HuH-7.5 (cell line): ENCODE measurements around the gene FHIT.
"Not testable (repeated sequence)": the region's sequence is repeated elsewhere in the genome, so short reads cannot be mapped to it uniquely, and the experiment has no call there.

Source experiments
- DNase-seq: peaks from one replicate; pipeline ENCODE4 v3.0.0; 2011; ENCODE audit warnings: low spot score

The FHIT gene

DNA sequence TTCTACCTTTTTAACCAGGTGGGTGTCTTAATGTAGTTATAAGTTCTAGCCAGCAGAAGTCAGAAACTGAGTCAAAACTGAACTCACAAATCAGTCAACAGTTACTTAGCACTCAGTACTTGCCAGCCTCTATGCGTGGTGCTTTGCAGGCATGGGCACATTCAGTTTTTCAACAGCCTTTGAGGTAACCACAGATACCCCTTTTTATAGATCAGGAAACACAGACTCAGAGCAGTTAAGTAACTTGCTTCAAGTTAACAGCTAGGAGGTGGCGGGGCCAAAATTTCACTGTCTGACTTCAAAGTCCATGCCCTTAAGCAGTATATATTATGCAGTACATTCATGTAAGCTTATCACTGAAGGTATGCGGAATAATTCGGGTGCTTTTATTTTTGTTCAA, 139.4 kb downstream of the FHIT start:
- DNase-seq = no peak

DNA sequence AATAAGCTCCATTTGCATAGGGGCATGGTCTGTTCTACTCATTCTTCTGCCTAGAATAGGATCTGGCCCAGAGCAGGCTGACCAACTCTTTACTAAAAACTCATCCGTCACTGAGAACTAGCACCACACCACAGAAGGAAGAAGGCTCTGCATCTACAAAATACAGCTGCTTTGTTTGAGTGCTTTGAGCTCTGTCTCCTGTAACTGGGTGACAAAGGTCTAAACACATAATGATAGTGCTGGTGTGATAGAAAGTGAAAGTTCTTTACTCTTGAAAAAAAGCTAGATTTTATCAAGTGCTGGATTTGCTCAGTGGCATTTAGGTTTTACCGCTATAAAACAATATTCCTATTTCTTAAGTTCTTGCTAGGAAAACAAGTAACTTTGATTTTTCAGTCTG, 140.7 kb downstream of the FHIT start:
- DNase-seq = no peak

GRCh38 chr3:61108247-61109019, 142.8 kb downstream of the FHIT start:
- no peak for DNase-seq

GRCh38 chr3:61094608-61095007, 156.6 kb downstream of the FHIT start:
- no peak for DNase-seq

DNA sequence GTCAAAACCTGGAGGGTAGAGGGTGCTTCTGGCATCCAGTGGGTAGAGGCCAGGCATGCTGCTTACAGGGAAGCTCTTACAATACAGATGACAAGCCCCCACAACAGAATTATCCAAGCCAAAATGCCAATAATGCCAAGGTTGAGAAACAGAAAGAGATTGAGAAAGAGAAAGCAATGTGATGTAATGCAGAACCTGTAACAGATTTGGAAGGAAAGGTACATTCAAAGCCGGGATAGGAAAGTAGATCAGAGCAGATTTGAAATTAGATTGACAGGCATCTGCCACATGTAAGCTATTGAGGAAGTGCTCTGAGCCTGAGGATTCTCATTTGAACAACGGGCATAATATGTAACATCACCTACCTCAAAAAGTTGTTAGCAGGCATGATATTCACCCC, 157.9 kb downstream of the FHIT start:
- DNase-seq = no peak

GRCh38 chr3:61092870-61093269, 158.4 kb downstream of the FHIT start:
- no peak for DNase-seq

DNA sequence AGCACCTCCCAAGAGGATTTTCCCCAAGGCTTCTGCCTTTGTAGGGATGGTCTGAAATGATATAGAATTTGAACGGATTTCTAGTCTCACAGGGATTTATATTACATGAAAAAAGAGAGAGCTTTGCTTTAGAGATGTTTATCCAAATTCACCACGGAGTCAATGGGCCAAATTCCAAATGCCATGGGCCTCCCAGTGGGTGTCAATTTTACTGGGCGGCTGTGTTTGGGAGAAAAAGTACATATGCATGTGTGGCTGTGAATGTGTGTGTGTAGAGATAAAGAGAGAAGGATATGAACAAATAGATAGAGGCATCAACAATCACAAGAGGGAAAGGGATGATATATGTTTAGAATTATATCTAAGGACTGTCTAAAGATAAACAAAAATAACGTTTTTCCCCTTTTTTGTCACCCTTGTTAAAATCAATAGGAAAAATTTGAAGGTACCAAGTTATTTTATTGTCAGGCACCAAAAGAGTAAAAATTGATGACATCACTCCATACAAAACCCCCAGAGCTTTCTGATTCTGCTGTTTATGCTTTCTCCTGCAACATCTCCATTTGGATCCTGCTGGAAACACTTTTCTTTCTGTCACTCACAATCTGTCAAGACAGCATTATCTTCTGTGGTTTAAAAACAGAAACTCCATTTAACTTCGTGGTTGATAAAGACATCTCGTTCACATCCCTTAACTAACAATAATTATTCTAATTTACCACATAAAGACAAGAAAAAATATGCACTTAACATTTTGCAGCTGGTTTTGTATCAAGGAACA, 160.7 kb downstream of the FHIT start:
- DNase-seq = no peak

DNA sequence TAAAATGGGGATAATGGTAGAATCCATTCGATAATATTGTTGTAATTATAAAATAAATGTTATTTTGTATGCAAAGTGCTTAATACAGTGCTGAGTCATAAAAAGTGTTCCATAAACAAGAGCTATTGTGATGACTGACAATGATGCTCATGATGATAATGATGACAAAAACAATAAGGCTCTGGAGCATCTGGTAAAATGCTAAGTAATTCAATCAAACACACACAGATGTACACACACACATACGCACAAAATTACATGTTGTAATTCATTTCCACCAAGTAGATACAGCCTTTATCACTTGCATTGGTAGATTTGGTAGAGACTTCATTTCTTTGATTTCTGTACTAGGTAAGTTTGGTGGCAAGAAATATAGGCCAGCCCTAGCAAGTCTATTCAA, 163.8 kb downstream of the FHIT start:
- no peak for DNase-seq

DNA sequence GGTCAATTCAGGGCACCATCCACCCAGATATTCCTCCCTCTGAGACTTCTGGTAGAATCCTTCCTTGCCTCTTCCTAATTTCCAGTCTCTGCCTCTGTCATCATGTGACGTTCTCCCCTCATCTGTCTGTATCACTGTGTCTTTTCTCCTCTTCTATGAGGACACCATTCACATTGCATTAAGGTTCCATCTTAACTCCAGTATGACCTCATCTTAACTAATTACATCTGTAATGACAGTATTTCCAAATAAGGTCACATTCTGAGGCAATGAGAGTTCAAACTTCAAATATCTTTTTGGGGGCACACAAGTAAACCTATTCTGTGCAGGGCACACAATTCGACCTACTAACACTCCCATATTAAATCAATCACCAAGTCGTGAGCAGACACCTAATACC, 169.7 kb downstream of the FHIT start:
- no peak for DNase-seq

- no peak for DNase-seq
These were observed 170.4 kb downstream of the FHIT start for GRCh38 chr3:61080737-61081445.

- DNase-seq = no peak
These were observed 173.1 kb downstream of the FHIT start for GRCh38 chr3:61078048-61078752.

DNA sequence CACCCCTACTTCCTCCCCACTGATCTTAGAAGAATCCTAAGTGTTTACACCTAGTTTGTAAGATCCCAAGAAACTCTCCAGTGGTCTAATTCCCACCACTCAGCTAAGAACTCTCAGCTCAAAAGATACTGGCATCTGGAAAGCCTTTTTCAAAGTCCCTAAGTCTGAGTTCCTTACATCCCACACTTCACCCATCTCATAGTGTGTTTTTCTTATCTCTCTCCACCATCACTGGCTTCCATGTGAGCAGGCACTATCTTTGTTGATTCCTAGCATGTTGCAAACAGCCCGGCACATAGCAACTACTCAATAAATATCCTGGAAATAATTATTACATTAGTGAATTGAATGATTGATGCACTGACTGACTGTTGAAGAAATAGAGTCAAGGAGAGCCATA, 173.7 kb downstream of the FHIT start:
- DNase-seq = no peak

DNA sequence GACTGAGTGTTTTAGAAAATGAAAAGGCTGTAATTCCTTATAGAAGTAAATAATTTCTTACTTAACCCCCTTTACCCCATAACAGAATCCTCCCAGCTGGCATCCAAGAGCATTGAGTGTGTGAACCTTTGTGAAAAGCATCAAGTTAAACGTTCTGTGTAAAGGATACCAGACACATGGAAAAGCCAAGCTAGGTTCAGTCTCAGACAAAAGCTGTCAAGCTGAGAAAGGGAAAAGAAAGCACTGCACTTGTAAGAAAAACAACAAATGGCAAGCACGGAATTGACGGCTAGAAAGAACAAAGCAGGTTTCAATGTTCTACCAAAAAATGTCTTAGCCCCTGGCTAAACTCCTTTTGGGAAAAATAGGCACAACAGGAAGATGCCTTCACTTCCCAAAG, 176.5 kb downstream of the FHIT start:
- DNase-seq = no peak

DNA sequence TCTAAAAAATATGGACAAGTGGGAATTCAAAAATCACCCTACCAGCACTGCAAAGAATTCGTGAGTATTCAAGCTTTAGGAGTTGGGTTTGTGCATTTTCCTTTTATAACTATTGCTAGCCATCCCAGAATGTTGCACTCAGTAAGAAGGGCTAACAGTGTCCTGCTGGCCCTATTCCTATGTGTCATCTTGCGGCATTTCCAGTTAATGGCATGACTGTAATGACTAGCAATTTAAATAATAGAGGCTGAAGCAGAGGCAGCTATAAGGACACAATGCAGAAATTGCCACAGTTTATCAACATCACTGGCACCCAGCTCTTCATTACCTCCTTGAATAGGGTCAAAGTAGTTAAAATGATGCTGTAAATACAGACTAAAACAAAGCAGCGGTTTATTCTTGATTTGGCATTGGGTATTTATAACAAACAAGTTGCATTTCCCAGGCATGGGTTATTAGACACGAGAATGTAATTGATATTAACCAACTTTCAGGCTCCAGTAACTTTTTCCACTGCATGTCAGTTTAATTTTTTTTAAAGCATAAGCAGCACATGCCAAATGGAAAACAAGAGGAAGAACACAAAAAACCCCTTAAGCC, 177.6 kb downstream of the FHIT start:
- no peak for DNase-seq

GRCh38 chr3:61068084-61068483, 183.2 kb downstream of the FHIT start:
- DNase-seq = no peak

GRCh38 chr3:61066800-61067199, 184.5 kb downstream of the FHIT start:
- DNase-seq = no peak

DNA sequence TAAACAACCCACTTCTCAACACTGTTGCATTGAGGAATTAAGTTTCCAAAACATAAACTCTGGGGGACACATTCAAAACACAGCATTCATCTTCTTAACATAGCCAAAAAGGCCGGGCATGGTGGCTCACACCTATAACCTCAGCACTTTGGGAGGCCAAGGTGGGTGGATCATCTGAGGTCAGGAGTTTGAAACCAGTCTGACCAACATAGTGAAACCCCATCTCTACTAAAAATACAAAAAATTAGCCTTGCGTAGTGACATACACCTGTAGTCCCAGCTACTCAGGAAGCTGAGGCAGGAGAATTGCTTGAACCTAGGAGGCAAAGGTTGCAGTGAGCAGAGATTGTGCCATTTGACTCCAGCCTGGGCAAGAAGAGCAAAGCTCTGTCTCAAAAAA, 185.0 kb downstream of the FHIT start:
- not testable (repeated sequence) for DNase-seq

- DNase-seq = no peak
These were observed 185.7 kb downstream of the FHIT start for GRCh38 chr3:61065451-61066011.

- DNase-seq = no peak
These were observed 190.0 kb downstream of the FHIT start for GRCh38 chr3:61061092-61061723.

DNA sequence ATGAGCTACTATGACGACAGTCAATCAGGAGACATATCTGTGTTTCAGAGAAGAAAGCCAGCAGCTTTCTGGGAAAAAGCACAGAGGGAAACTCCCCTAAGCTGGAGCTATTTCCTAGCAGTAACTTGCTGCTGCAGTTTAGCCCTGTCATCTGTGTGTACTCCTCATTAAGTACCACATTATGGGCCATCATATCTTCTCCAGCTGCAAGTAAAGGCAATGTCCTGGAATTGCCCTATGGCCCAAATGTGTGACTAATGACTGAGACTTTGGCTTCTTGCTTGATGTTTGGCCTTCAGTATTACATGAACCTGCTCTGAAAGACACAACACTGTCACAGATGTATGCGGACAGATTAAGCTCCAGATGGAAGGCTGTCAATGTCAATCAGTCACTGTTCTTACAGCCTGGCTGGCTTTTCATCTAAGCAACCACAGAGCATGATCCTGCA, 190.8 kb downstream of the FHIT start:
- DNase-seq = no peak

DNA sequence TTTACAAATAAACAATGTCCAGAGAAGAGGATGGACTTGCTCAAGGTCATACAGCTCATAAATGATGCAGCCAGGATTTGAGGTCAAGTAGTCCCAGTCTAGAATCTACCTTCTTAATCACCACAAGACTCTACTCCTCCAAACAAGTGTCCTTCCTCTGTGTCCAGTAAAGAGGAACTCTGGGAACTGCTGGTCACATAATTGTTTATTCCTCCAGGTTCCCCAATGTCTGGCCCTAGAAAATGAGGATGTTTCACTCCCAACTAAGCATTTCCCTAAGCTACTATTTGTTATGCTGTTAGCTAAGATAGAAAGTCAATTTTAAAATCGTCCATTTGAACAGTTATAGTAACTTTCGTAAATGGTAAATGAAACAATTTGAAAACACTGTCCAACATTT, 192.4 kb downstream of the FHIT start:
- no peak for DNase-seq
